ENCODE data around the gene KLRF1.

The KLRF1 gene

DNA sequence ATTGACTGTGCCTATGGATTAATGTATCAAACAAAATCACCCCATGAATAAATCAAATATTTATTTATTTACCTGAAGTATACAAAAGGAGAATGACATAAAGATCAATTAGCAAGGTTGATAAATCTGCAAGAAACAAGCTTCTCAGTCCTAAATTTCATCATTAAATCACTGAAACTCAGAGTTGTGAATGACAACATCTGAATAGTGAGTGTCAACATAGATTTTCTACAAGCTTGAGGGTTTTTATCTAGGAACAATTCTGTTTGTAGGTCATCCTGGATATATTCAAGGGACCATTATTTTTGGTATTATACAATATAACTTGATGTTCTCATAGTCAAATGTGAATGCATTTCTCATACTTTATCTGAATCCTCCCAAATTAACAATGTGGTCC, 17.4 kb upstream of the KLRF1 start:
- no peak for DNase-seq

GRCh38 chr12:9810671-9811070, 16.6 kb upstream of the KLRF1 start:
- DNase-seq, result no peak

GRCh38 chr12:9811621-9812020, 15.7 kb upstream of the KLRF1 start:
- DNase-seq, result no peak

DNA sequence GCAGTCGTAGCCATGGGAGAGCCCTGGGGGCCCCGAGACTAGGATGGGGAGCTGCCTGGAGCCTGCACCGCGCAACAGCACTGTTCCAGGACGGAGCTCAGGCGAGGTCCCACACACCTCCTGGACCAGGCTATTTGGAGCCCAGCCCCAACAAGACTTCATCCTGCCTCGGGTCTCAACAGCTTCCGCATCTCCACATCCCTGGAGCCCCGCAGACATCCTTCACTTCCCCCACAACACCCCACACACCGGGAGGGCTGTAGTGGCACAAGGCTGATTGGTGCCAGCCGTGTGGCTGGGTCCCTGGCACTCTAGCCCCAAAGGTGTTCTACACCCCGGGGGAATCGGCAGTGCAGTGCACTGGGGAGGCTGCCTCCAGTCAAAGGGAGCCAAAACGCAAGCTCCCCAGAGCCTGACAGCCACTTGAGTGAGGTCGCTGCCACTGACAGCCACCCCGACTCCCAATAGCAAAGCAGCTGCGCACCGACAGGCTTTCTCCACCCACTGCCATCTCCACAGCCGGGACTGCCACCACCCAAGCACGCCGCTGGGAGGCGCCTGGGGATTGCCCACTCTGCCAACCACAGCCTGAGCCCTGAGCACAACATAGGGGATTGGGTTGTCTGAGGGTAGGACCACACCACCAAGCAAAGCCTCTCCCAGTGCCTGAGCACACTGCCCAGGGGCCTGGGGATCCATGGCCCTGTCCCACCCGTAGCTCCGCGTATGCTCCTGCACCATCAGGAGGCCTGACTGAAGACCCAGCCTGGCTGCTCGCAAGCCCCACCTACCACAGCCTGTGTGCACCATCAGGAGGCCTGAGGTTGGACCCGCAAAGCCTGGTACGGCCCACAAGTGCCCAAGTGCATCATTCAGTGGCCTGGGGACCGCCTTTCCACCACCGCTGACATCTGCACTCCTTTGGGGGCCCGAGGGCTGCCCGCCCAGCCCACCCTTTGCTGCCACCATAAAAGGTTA, 13.2 kb upstream of the KLRF1 start:
- no peak for DNase-seq

DNA sequence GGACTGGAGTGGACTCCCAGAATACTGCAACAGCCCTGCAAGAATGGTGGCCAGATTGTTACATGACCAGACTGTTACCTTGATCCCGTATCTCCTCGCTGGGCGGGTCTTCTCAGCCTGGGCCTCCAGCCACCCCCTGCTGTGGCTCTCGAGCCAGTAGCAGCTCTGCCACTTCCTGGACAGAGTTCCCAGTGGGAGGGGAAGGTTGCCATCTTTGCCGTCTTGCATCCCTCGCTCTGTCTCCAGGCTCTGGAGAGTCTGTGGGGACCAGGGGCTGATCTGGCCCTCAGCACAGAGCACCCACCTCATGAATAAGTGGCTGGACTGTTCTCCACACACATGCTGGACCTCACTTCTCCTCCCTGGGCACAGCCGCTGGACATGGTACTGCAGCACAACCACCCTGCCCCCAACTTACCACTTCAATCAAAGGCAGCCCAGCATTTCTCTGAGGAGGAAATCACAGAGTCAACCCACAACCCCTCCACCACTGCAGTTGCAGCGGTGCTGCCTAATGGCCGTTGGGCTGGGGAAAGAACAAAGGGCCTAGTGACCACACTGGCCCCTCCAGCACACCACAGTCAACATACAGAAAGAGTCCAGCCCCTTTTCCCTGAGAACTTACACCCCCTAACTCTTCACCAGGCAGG, 6.9 kb upstream of the KLRF1 start:
- no peak for DNase-seq

DNA sequence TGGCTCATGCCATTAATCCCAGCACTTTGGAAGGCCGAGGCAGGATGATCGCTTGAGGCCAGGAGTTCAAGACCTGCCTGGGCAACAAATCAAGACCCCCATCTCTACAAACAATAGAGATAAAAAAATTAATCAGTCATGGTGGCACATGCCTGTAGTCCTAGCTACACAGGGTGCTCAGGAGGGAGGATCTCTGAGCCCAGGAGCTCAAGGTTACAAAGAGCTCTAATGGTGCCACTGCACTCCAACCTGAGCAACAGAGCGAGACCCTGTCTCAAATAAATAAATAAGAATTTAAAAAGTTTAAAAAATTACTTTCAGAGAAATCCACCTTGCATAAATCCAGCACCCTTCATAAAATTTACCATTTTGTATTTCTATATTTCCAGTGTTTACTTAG, 2.2 kb downstream of the KLRF1 start:
- no peak for DNase-seq

DNA sequence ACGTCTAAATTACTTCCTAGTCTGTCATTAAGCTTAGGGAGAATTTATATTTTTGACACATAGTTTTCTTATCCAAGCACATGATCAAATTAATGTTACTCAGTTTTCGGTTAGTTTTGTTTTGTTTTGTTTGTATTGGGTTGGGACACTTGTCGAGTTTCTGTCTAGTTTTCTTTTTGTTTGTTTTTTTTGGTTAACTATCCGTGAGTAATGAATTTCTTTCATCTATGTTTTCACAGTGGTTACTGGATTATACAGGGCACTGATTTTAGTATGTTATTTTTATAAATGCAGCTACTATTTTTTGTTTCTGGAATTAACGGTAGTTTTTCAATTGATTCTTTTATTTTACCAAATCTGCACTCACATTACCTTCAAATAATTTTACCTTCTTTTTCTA, 2.7 kb downstream of the KLRF1 start:
- DNase-seq, result no peak

DNA sequence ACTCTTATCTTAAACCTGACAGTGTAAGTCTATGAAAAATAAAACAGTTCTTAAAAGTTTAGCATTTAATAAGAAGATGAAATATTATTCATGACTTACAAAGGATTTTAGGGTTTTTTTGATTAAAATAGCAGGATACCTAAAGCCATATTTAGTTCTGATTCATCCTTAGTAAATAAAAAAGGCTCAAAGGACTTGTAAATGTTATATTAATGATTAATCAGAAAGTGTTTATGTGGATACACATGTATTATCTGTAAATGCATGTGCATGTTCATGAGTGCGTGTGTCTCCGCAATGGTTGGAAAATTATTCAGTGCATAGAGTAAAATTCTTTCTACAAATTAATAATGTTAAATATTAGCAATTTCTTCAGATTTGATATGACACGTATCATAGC, 4.4 kb downstream of the KLRF1 start:
- no peak for DNase-seq

DNA sequence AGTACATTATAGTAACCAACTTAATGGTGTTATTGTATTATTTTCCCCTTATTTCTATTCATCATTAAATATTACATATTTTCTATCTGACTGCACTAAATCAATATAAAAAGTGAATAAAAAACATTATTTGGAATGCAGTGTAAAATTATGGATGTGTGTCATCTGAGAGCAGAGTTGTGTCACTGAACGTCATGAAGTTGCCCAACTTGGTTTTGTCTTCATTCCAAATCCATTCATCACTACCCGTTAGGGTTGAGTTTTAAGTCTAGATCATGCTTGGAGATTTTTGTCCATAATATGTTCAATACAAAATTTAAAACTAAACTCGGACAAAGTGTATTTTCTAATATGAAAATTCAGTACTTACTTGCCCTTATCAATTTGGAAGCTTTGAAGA, 16.1 kb downstream of the KLRF1 start:
- no peak for DNase-seq

DNA sequence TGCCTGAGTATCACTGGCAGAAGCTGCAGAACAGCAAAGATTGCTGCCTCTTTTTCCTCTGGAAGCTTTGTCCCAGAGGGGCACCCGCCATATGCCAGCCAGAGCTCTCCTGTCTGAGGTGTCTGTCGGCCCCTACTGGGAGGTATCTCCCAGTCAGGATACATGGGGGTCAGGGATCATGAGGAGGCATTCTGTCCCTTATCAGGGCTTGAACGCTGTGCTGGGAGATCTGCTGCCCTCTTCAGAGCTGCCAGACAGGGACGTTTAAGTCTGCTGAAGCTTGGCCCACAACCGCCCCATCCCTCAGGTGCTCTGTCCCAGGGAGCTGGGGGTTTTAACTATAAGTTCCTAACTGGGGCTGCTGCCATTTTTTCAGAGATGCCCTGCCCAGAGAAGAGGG, 21.6 kb downstream of the KLRF1 start:
- DNase-seq, result no peak

DNA sequence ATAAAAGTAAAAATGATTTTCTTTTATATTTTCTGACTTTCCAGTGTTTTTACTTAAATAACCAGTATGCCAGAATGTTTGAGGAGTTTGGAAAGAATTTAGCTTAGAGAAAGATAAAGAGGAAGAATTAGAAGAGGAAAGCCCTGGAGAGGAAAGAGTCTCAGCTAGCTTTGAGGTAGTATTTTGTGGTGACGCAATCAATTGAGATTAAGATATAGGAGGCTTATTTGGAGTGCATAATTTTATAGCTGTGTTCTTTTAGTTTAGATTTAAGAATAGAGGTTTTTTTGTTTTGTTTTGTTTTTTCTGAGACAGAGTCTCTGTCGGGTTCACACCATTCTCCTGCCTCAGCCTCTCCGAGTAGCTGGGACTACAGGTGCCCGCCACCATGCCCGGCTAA, 23.8 kb downstream of the KLRF1 start:
- no peak for DNase-seq

DNA sequence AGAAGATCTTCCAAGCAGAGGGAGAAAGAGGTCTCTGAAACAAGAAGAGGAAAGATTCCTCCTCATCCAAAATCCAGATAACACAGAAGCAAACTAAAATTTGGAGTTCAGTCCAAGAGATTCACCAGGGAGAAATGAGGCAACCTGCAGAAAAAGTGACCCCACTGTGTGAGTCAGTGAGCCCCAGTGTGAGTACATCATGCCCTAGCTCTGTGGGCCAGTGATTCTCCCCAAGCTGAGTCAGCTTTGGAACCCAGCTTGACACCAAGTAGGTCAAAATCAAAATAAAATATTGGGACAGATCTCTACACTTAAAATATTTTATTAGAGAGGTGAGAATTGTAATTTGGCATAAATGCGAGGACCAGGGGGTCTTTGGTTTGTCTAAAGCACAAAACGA, 24.6 kb downstream of the KLRF1 start:
- DNase-seq, result no peak

- DNase-seq, result no peak
Observed at GRCh38 chr12:9856151-9856550, 28.9 kb downstream of the KLRF1 start.

- DNase-seq, result no peak
Observed at GRCh38 chr12:9856894-9857293, 29.6 kb downstream of the KLRF1 start.

DNA sequence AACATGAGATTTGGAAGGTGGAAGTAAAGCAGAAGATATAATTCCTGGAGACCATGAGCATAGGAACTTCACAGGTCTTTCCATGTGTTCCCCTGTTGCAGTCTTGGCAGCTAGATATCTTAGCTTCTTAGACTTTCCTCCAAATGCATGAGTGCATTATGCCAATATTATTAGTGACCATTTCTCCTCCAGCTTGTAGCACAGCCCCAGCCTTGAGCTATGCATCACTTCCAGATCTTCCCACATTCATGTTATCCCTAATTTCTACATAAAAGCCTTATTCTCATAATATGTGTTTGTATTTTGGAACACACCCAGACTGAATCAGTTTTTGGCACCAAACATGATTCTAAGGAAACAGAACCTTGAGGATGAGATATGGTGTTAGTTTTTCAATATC, 30.9 kb downstream of the KLRF1 start:
- DNase-seq, result no peak

DNA sequence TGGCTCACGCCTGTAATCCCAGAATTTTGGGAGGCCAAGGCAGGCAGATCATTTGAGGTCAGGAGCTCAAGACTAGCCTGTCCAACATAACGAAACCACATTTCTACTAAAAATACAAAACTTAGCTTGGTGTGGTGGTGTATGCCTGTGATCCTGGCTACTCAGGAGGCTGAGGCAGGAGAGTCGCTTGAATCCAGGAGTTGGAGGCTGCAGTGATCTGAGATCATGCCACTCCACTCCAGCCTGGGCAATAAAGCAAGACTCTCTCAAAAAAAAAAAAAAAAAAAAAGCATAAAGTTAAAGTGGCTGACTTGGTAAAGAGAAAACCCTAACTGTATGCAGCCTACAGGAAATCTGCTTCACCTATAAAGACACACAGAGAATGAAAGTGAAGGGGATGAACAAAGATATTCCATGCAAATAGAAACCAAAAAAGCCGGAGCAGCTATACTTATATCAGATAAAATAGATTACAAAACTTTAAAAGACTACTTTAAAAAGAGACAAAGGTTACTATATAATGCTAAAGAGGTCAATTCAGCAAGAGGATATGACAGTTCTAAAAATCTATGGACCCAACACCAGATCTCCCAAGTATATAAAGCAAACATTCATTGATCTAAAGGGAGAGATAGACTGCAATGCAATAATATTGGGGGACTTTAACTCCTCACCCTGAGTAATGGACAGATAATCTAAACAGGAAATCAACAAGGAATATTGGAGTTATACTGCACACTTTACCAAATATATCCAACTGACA, 37.8 kb downstream of the KLRF1 start:
- no peak for DNase-seq

DNA sequence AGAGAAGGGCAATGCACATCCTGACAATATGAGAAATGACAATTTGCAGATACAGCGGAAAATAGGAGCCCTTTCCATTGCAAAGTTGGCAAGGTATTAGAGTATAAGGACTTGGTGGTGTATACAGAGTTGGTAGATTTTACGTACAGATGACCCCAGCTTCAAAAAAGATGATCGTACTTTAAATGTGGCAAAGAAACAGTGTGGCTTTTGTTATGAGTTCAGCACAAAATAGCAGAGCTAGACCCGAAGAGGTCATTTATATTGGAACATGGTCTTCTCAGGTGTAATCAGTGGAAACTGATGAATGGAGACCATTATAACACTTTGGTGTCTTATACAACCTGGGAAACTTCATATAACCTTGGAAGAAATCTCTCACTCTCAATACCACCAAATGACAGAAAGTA, 39.6 kb downstream of the KLRF1 start:
- DNase-seq, result no peak

DNA sequence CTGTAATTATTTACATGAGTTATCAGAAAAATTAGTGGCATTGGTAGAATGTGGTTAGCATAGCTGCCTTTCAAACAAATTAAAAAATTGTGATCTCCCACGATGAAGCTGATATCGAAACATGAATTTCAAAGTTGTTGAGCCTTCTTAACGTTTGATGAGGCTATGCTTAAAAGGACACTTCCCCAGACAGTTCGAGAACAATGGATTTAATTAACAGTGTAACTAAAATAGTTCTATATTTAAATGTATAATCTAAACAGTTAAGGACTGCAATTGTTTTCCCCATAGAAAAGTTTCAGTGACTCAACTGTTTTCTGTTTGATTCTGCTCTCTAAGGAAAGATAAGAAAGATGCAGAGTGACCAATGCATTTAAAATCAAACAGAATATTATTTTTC, 40.2 kb downstream of the KLRF1 start:
- no peak for DNase-seq

- DNase-seq, result no peak
Observed at GRCh38 chr12:9868311-9868801, 41.1 kb downstream of the KLRF1 start.

GRCh38 chr12:9868951-9869306, 41.6 kb downstream of the KLRF1 start:
- no peak for DNase-seq

DNA sequence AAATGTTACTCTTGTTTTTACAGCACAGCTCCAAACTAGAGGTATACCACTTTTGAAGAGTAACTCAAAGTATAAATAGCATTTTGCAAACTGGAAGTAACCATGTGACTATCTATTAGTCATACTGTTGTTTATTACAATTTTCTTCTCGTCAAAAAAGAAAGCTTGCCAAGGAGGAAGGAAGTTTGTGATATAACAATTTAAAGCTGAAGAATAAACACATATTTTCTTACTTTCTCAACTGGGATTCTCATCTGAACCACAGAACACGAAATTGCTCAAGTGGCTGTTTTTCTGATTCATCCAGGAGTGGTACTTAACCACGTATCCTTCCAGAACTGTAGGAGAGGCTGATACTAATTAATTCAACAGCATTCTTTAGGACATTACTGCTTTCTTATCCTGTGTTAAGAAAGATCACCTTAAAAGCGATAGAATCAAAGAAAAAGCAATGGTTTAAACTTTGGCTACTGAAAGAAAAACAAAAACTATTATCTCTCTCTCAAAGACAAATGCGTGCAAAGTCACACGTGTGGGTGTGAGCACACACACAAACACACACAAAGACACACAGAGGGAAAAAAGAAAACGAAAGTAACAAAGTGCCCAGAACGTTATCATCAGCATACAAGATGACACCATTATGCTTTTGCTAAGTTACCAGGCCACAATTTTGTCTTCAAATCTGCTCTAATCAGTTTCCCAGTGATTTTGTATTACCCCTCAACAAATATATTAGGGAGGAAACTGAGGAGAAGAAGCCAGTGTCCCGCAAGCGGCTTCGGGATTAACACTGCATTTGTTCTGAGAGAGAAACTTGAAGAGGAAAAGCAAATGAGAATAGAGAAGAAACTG, 42.3 kb downstream of the KLRF1 start, which contains the start of gene CLEC2B:
CLEC2B (minus strand) TSS at position 48 of the 855 bp plus-strand sequence.
- DNase-seq, result no peak

- no peak for DNase-seq
Observed at GRCh38 chr12:9870286-9870866, 43.1 kb downstream of the KLRF1 start.

Measured in NCI-H1417 treated with DMSO at 0.1 percent for 48 hours (cell line).